ENCODE measurements around the gene DDR2.

The DDR2 gene

DNA sequence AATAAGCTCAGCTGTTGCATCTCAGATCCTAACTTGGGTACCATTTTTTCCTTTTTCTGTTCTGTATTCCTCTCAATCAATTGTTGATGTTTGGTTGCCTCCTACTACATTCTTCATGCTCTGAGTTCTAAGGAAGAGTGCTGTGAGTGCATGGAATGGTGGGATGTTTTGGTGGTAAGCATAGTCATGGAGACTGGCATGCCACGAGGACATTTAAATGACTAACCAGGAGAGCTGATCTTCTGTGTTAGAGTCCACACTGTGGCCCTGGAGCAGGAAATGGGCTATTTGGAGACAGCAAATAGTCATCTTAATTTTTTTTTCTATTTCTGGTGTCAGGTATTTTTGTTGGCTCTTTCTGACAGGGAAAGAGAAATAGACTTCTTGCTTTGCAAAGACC lies 88.7 kb downstream of the DDR2 start:
- no peaks in the 10 kb centered on the region for H3K79me2 ChIP-seq (ENCODE audit: low read length)

DNA sequence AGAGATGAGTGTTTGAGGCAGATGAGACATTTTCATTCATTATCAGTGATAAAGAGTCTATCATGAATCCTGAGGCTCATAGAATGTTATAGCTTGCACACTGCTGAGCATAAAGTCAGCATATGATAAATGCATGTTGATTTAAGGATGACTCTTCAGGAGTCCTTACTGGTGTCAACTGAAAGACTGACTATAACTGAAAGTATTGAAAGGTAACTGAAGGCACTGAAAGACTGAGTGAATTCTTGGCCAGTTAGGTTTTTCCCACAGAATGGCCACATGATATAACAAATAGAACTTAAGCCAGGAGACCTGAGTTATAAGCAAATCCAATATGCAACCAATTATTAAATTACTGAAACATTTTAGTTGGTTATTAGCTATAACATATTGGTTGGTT lies 89.2 kb downstream of the DDR2 start:
- Histone ChIP-seq H4K20me1 (ENCODE audit: insufficient read depth, low read length) (no peaks in the 10 kb centered on the region), H3K9me3 (ENCODE audit: insufficient read depth, low read length) (no peaks in the 10 kb centered on the region), H3K79me2 (ENCODE audit: low read length) (no peaks in the 10 kb centered on the region), H3K9ac (ENCODE audit: low read length) (no peak overlapping the region), H2AFZ (ENCODE audit: low read depth, low read length) (no peak overlapping the region), H3K4me3 (ENCODE audit: low read length) (no peak overlapping the region), H3K36me3 (replicated peaks; ENCODE audit: low read depth, low read length) (no peaks in the 10 kb centered on the region), H3K27me3 (ENCODE audit: low read depth, low read length) (no peaks in the 10 kb centered on the region), H3K4me1 (ENCODE audit: low read length) (no peaks in the 10 kb centered on the region), H3K27ac (ENCODE audit: low read length) (no peak overlapping the region), H3K4me2 (ENCODE audit: low read length) (no peak overlapping the region)
- TF ChIP-seq, protein P1, sequence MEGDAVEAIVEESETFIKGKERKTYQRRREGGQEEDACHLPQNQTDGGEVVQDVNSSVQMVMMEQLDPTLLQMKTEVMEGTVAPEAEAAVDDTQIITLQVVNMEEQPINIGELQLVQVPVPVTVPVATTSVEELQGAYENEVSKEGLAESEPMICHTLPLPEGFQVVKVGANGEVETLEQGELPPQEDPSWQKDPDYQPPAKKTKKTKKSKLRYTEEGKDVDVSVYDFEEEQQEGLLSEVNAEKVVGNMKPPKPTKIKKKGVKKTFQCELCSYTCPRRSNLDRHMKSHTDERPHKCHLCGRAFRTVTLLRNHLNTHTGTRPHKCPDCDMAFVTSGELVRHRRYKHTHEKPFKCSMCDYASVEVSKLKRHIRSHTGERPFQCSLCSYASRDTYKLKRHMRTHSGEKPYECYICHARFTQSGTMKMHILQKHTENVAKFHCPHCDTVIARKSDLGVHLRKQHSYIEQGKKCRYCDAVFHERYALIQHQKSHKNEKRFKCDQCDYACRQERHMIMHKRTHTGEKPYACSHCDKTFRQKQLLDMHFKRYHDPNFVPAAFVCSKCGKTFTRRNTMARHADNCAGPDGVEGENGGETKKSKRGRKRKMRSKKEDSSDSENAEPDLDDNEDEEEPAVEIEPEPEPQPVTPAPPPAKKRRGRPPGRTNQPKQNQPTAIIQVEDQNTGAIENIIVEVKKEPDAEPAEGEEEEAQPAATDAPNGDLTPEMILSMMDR (IDR thresholded peaks at IDR 0.05; ENCODE audit: low read depth, low read length) = no peak
- TF ChIP-seq EZH2phosphoT487 (IDR thresholded peaks at IDR 0.05; ENCODE audit: low read depth) = no peak

More for the DNA sequence above, 88.7 kb downstream of the DDR2 start:
- Histone ChIP-seq H3K9ac (ENCODE audit: low read length) (no peak overlapping the region), H3K9me3 (ENCODE audit: insufficient read depth, low read length) (no peaks in the 10 kb centered on the region), H2AFZ (ENCODE audit: low read depth, low read length) (no peak overlapping the region), H3K27ac (ENCODE audit: low read length) (no peak overlapping the region), H3K4me2 (ENCODE audit: low read length) (no peak overlapping the region), H3K4me1 (ENCODE audit: low read length) (no peaks in the 10 kb centered on the region), H4K20me1 (ENCODE audit: insufficient read depth, low read length) (no peaks in the 10 kb centered on the region), H3K36me3 (replicated peaks; ENCODE audit: low read depth, low read length) (no peaks in the 10 kb centered on the region), H3K27me3 (ENCODE audit: low read depth, low read length) (no peaks in the 10 kb centered on the region), H3K4me3 (ENCODE audit: low read length) (no peak overlapping the region)
- TF ChIP-seq, protein P1 (IDR thresholded peaks at IDR 0.05; ENCODE audit: low read depth, low read length) = no peak
- TF ChIP-seq EZH2phosphoT487 (IDR thresholded peaks at IDR 0.05; ENCODE audit: low read depth) = no peak

DNA sequence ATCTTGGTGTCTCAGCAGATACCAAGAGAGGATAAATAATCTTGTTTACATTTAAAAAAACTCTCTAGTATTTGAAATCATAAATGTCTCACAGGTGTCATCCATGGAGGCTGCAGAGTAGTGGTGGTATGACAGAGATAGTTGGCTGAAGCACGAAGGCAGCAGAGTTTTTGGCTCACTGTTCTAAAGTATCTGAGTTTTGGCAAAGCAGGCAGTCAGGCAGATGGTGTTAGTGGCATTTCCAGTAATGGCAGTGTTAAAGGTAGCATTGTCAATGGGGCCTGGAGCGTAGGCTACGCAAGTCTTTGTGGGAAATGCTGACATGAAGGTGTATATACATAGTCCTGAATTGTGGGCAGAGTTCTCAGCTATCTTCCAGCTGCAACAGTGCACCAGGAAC lies 89.8 kb downstream of the DDR2 start:
- H3K9ac ChIP-seq (ENCODE audit: low read length) = no peak overlapping the region
- H3K79me2 ChIP-seq (ENCODE audit: low read length) = no peaks in the 10 kb centered on the region
- H3K27me3 ChIP-seq (ENCODE audit: low read depth, low read length) = no peaks in the 10 kb centered on the region
- H3K27ac ChIP-seq (ENCODE audit: low read length) = no peak overlapping the region
- TF ChIP-seq, protein P1 (IDR thresholded peaks at IDR 0.05; ENCODE audit: low read depth, low read length) = no peak
- no peak for TF ChIP-seq EZH2phosphoT487 (IDR thresholded peaks at IDR 0.05; ENCODE audit: low read depth)
- H3K4me2 ChIP-seq (ENCODE audit: low read length) = no peak overlapping the region
- H3K4me1 ChIP-seq (ENCODE audit: low read length) = no peaks in the 10 kb centered on the region
- H3K36me3 ChIP-seq (replicated peaks; ENCODE audit: low read depth, low read length) = no peaks in the 10 kb centered on the region
- H4K20me1 ChIP-seq (ENCODE audit: insufficient read depth, low read length) = no peaks in the 10 kb centered on the region
- H2AFZ ChIP-seq (ENCODE audit: low read depth, low read length) = no peak overlapping the region
- no peak overlapping the region for H3K4me3 ChIP-seq (ENCODE audit: low read length)
- H3K9me3 ChIP-seq (ENCODE audit: insufficient read depth, low read length) = no peaks in the 10 kb centered on the region

DNA sequence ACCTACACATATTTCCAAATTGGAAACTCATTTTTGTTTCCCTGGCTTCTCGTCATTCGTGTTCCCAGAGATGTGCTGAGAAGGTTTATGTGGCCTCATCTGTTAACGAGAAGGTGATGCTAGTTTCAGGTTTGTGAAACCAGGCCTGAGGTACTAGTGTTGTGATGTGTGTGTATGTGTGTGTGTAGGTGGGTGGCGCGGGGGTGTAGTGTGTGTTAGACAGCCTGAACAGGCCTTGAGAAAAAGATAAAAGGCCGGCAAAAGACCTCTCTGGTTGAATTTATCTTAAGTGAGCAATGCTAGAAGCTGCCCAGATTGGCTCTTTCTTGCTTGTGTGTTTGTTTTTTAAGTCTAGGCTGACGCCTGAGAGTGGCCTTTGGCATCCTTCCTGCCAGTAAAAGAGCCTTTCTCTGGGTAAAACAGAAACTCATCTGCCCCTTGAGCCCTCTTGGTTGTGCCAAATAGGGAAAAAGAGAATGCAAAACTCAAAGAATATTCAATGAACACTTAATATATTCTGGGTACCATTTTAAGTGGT lies 92.4 kb downstream of the DDR2 start:
- H3K4me2 ChIP-seq (ENCODE audit: low read length) = no peak overlapping the region
- no peaks in the 10 kb centered on the region for H3K36me3 ChIP-seq (replicated peaks; ENCODE audit: low read depth, low read length)
- H3K9ac ChIP-seq (ENCODE audit: low read length) = no peak overlapping the region
- H3K27me3 ChIP-seq (ENCODE audit: low read depth, low read length) = no peaks in the 10 kb centered on the region
- TF ChIP-seq, protein P1 (IDR thresholded peaks at IDR 0.05; ENCODE audit: low read depth, low read length) = no peak
- TF ChIP-seq EZH2phosphoT487 (IDR thresholded peaks at IDR 0.05; ENCODE audit: low read depth) = no peak
- H2AFZ ChIP-seq (ENCODE audit: low read depth, low read length) = no peak overlapping the region
- no peaks in the 10 kb centered on the region for H3K79me2 ChIP-seq (ENCODE audit: low read length)
- no peaks in the 10 kb centered on the region for H3K4me1 ChIP-seq (ENCODE audit: low read length)
- H3K27ac ChIP-seq (ENCODE audit: low read length) = no peak overlapping the region
- no peak overlapping the region for H3K4me3 ChIP-seq (ENCODE audit: low read length)
- no peaks in the 10 kb centered on the region for H3K9me3 ChIP-seq (ENCODE audit: insufficient read depth, low read length)
- no peaks in the 10 kb centered on the region for H4K20me1 ChIP-seq (ENCODE audit: insufficient read depth, low read length)

Data from OCI-LY3 (cell line).